B cell (primary cell): ENCODE measurements around the gene NECAB2. TPM values are rescaled to one million over a fixed set of nuclear protein-coding genes. Genes with fewer than 3 reads are reported as not detected.

Source experiments
- polyA plus RNA-seq: library from polyadenylated mRNA; depleted of rRNA; stranded (reverse); fragments of >200 nt; gene quantifications from 2 replicates; pipeline ENCODE4 v1.2.3, GENCODE V29; 2012
- small RNA-seq: library from RNA; depleted of rRNA; stranded (forward); fragments of <200 nt; gene quantifications from one replicate; pipeline ENCODE3, GENCODE V24; 2012; ENCODE audit warnings: low replicate concordance, low read depth; ENCODE audit not compliant: insufficient read length
- total RNA-seq, 2 donors: library from RNA; stranded (reverse); fragments of 120-200 nt in 1 of 2; gene quantifications; 1 replicate in 1 of 2; 2 replicates in 1 of 2; pipeline versions ENCODE4 v1.2.3 to v1.2.4, GENCODE V29; 2013 to 2022

The NECAB2 gene
- total and polyA plus RNA-seq, 2 donors (not counting 1 experiment from before 2014, with no cell fraction given) = not detected

Small RNA genes lying within 50 kb of the gene (small RNA-seq; reads per million reads assigned to genes)
- gene RNA5SP432 = not detected

Other genes starting within 250 kb of the NECAB2 start
- 39.6 and 45.4 TPM in 2 replicates for gene HSBP1, start 160.3 kb upstream of the NECAB2 start, total RNA-seq
- gene HSBP1, start 160.3 kb upstream of the NECAB2 start, polyA plus RNA-seq = 4.1 and 4.8 TPM in 2 replicates
- 16.8 and 17.1 TPM in 2 replicates for gene MLYCD, start 69.1 kb upstream of the NECAB2 start, total RNA-seq
- gene MLYCD, start 69.1 kb upstream of the NECAB2 start, polyA plus RNA-seq = 2.3 and 2.7 TPM in 2 replicates
- gene OSGIN1, start 15.0 kb upstream of the NECAB2 start, total RNA-seq = 1.2 and 1.8 TPM in 2 replicates
- 0.85 and 1.8 TPM in 2 replicates for gene OSGIN1, start 15.0 kb upstream of the NECAB2 start, polyA plus RNA-seq
- not detected in 2 replicates for gene SLC38A8, start 74.6 kb downstream of the NECAB2 start, total RNA-seq
- gene SLC38A8, start 74.6 kb downstream of the NECAB2 start, polyA plus RNA-seq = not detected in 2 replicates
- 119 and 120 TPM in 2 replicates for gene MBTPS1, start 148.7 kb downstream of the NECAB2 start, total RNA-seq
- 85.9 and 105 TPM in 2 replicates for gene MBTPS1, start 148.7 kb downstream of the NECAB2 start, polyA plus RNA-seq
- gene HSDL1, start 176.9 kb downstream of the NECAB2 start, total RNA-seq = 30.8 and 40.2 TPM in 2 replicates
- gene HSDL1, start 176.9 kb downstream of the NECAB2 start, polyA plus RNA-seq = 12.4 and 16.4 TPM in 2 replicates
- 0.29 and 0.30 TPM in 2 replicates for gene DNAAF1, start 177.1 kb downstream of the NECAB2 start, total RNA-seq
- 0.13 and 0.24 TPM in 2 replicates for gene DNAAF1, start 177.1 kb downstream of the NECAB2 start, polyA plus RNA-seq
- 110 and 115 TPM in 2 replicates for gene TAF1C, start 218.8 kb downstream of the NECAB2 start, total RNA-seq
- gene TAF1C, start 218.8 kb downstream of the NECAB2 start, polyA plus RNA-seq = 125 and 177 TPM in 2 replicates
- gene ADAD2, start 222.9 kb downstream of the NECAB2 start, total RNA-seq = 0.29 TPM in 1 of 2 replicates, not detected in the other
- 0.06 and 0.14 TPM in 2 replicates for gene ADAD2, start 222.9 kb downstream of the NECAB2 start, polyA plus RNA-seq